HEK293 (cell line): ENCODE data around the gene DNM1.

Source experiments
- ATF2 ChIP-seq: fragments of 450-650 bp; formaldehyde crosslinking; IDR thresholded peaks from 2 replicates; pipeline ENCODE4 v1.5.1; 2016; ENCODE audit warnings: missing biosample characterization, missing genetic modification characterization, low read depth
- MYNN ChIP-seq: fragments of 450-650 bp; formaldehyde crosslinking; IDR thresholded peaks from 2 replicates; pipeline ENCODE4 v1.5.1; 2016; ENCODE audit warnings: missing biosample characterization, missing genetic modification characterization, borderline replicate concordance
- PRDM1 ChIP-seq: fragments of 450-650 bp; formaldehyde crosslinking; IDR thresholded peaks from 2 replicates; pipeline ENCODE4; 2016; ENCODE audit warnings: missing biosample characterization, missing genetic modification characterization
- PRDM4 ChIP-seq: fragments of 450-650 bp; formaldehyde crosslinking; IDR thresholded peaks from 2 replicates; pipeline ENCODE4 v1.5.1; 2017; ENCODE audit warnings: missing biosample characterization, missing genetic modification characterization
- SCRT2 ChIP-seq: fragments of 450-650 bp; formaldehyde crosslinking; IDR thresholded peaks from 2 replicates; pipeline ENCODE4 v1.5.1; 2016; ENCODE audit warnings: missing biosample characterization, missing genetic modification characterization
- SP2 ChIP-seq: fragments of 450-650 bp; formaldehyde crosslinking; IDR thresholded peaks from 2 replicates; pipeline ENCODE4 v1.5.1; 2016; ENCODE audit warnings: missing biosample characterization, missing genetic modification characterization
- SP3 ChIP-seq: fragments of 450-650 bp; formaldehyde crosslinking; IDR thresholded peaks from 2 replicates; pipeline ENCODE4 v1.5.1; 2016; ENCODE audit warnings: missing biosample characterization, missing genetic modification characterization
- ZEB2 ChIP-seq: fragments of 450-650 bp; formaldehyde crosslinking; IDR thresholded peaks from 2 replicates; pipeline ENCODE4 v1.5.1; 2016; ENCODE audit warnings: missing biosample characterization, missing genetic modification characterization
- ZNF121 ChIP-seq: fragments of 450-650 bp; formaldehyde crosslinking; IDR thresholded peaks from 2 replicates; pipeline ENCODE4 v1.5.1; 2016; ENCODE audit warnings: missing biosample characterization, missing genetic modification characterization
- ZNF2 ChIP-seq: fragments of 450-650 bp; formaldehyde crosslinking; IDR thresholded peaks from 2 replicates; pipeline ENCODE4 v1.5.1; 2016; ENCODE audit warnings: missing biosample characterization, missing genetic modification characterization
- ZNF202 ChIP-seq: fragments of 450-650 bp; formaldehyde crosslinking; IDR thresholded peaks from 2 replicates; pipeline ENCODE4 v1.5.1; 2016; ENCODE audit warnings: missing biosample characterization, missing genetic modification characterization, borderline replicate concordance
- ZNF221 ChIP-seq: fragments of 450-650 bp; formaldehyde crosslinking; IDR thresholded peaks from 2 replicates; pipeline ENCODE4 v1.5.1; 2017; ENCODE audit warnings: missing biosample characterization, missing genetic modification characterization, borderline replicate concordance
- ZNF223 ChIP-seq: fragments of 450-650 bp; formaldehyde crosslinking; IDR thresholded peaks from 2 replicates; pipeline ENCODE4 v1.5.1; 2016; ENCODE audit warnings: missing biosample characterization, missing genetic modification characterization
- ZNF248 ChIP-seq: fragments of 450-650 bp; formaldehyde crosslinking; IDR thresholded peaks from 2 replicates; pipeline ENCODE4 v1.5.1; 2017; ENCODE audit warnings: missing biosample characterization, missing genetic modification characterization
- ZNF274 ChIP-seq, 2 experiments: fragments of 200-500 bp in 1 of 2; fragments of 450-650 bp in 1 of 2; sonication (Bioruptor generic) in 1 of 2; formaldehyde crosslinking in 1 of 2; IDR thresholded peaks; 2 replicates each; pipeline versions ENCODE4 v1.5.1 to v1.6.1; 2014 to 2016; ENCODE audit warnings: borderline replicate concordance in 1 of 2, inconsistent platforms in 1 of 2, low read length in 1 of 2, missing biosample characterization in 1 of 2, missing genetic modification characterization in 1 of 2
- ZNF311 ChIP-seq: fragments of 450-650 bp; formaldehyde crosslinking; IDR thresholded peaks from 2 replicates; pipeline ENCODE4 v1.5.1; 2017; ENCODE audit warnings: missing biosample characterization, missing genetic modification characterization, borderline replicate concordance
- ZNF335 ChIP-seq: fragments of 450-650 bp; formaldehyde crosslinking; conservative IDR thresholded peaks from 2 replicates; pipeline ENCODE4 v1.5.1; 2016; ENCODE audit warnings: missing biosample characterization, missing genetic modification characterization
- ZNF354C ChIP-seq: fragments of 450-650 bp; formaldehyde crosslinking; IDR thresholded peaks from 2 replicates; pipeline ENCODE4 v1.5.1; 2016; ENCODE audit warnings: missing biosample characterization, missing genetic modification characterization, low read depth, borderline replicate concordance
- ZNF394 ChIP-seq: fragments of 450-650 bp; formaldehyde crosslinking; IDR thresholded peaks from 2 replicates; pipeline ENCODE4 v1.5.1; 2016; ENCODE audit warnings: missing biosample characterization, missing genetic modification characterization, mild to moderate bottlenecking, moderate library complexity, borderline replicate concordance
- ZNF433 ChIP-seq: fragments of 450-650 bp; formaldehyde crosslinking; IDR thresholded peaks from 2 replicates; pipeline ENCODE4 v1.5.1; 2016; ENCODE audit warnings: missing biosample characterization, missing genetic modification characterization, low read depth
- ZNF473 ChIP-seq: fragments of 450-650 bp; formaldehyde crosslinking; IDR thresholded peaks from 2 replicates; pipeline ENCODE4 v1.5.1; 2017; ENCODE audit warnings: missing biosample characterization, missing genetic modification characterization
- ZNF501 ChIP-seq: fragments of 450-650 bp; formaldehyde crosslinking; IDR thresholded peaks from 2 replicates; pipeline ENCODE4 v1.5.1; 2016; ENCODE audit warnings: missing biosample characterization, missing genetic modification characterization
- ZNF513 ChIP-seq: fragments of 450-650 bp; IDR thresholded peaks from 2 replicates; pipeline ENCODE4 v1.5.1; 2018; ENCODE audit warnings: missing biosample characterization, missing genetic modification characterization
- ZNF530 ChIP-seq: fragments of 450-650 bp; formaldehyde crosslinking; IDR thresholded peaks from 2 replicates; pipeline ENCODE4 v1.5.1; 2016; ENCODE audit warnings: low read depth, missing biosample characterization, missing genetic modification characterization
- ZNF555 ChIP-seq: fragments of 450-650 bp; formaldehyde crosslinking; conservative IDR thresholded peaks from 2 replicates; pipeline ENCODE4 v1.5.1; 2017; ENCODE audit warnings: missing biosample characterization, mild to moderate bottlenecking, missing genetic modification characterization, inconsistent platforms
- ZNF558 ChIP-seq: fragments of 450-650 bp; formaldehyde crosslinking; IDR thresholded peaks from 2 replicates; pipeline ENCODE4 v1.5.1; 2016; ENCODE audit warnings: missing biosample characterization, missing genetic modification characterization
- ZNF629 ChIP-seq: fragments of 450-650 bp; formaldehyde crosslinking; IDR thresholded peaks from 2 replicates; pipeline ENCODE4 v1.5.1; 2017; ENCODE audit warnings: missing biosample characterization, missing genetic modification characterization
- ZNF670 ChIP-seq: fragments of 450-650 bp; formaldehyde crosslinking; IDR thresholded peaks from 2 replicates; pipeline ENCODE4 v1.5.1; 2016; ENCODE audit warnings: missing biosample characterization, missing genetic modification characterization, low read depth
- ZNF707 ChIP-seq: fragments of 450-650 bp; formaldehyde crosslinking; IDR thresholded peaks from 2 replicates; pipeline ENCODE4 v1.5.1; 2016; ENCODE audit warnings: missing biosample characterization, missing genetic modification characterization
- ZNF776 ChIP-seq: fragments of 450-650 bp; formaldehyde crosslinking; IDR thresholded peaks from 2 replicates; pipeline ENCODE4 v1.5.0; 2017; ENCODE audit warnings: missing biosample characterization, missing genetic modification characterization, borderline replicate concordance
- ZNF791 ChIP-seq: fragments of 450-650 bp; formaldehyde crosslinking; IDR thresholded peaks from 2 replicates; pipeline ENCODE4 v1.5.1; 2016; ENCODE audit warnings: missing biosample characterization, missing genetic modification characterization
- ZNF843 ChIP-seq: fragments of 450-650 bp; formaldehyde crosslinking; IDR thresholded peaks from 2 replicates; pipeline ENCODE4 v1.5.1; 2016; ENCODE audit warnings: missing biosample characterization, missing genetic modification characterization
- TF ChIP-seq, protein P1 (sequence below): fragments of 450-650 bp; formaldehyde crosslinking; IDR thresholded peaks from 2 replicates; pipeline ENCODE4 v1.5.1; 2016; ENCODE audit warnings: missing biosample characterization, missing genetic modification characterization
- TF ChIP-seq, protein P2 (sequence below): fragments of 450-650 bp; formaldehyde crosslinking; IDR thresholded peaks from 2 replicates; pipeline ENCODE4 v1.5.1; 2016; ENCODE audit warnings: missing biosample characterization, missing genetic modification characterization

DNM1 gene

GRCh38 chr9:128203707-128204551 is 750 bp downstream of the DNM1 start (continued):
- no peak for TF ChIP-seq ZNF274 (IDR thresholded peaks at IDR 0.05; ENCODE audit: low read length)
- no peak for TF ChIP-seq ZNF274 (tag by site-specific recombination; IDR thresholded peaks at IDR 0.05; ENCODE audit: borderline replicate concordance)
- TF ChIP-seq PRDM1: no peak
- TF ChIP-seq ZNF629 (tag by site-specific recombination): peak; percentile 37; the same call in 1 of the 2 replicates
- no peak for TF ChIP-seq ZNF248 (tag by site-specific recombination)
- TF ChIP-seq ZNF223 (tag by site-specific recombination): no peak
- TF ChIP-seq ZNF473: no peak
- TF ChIP-seq, protein P1, sequence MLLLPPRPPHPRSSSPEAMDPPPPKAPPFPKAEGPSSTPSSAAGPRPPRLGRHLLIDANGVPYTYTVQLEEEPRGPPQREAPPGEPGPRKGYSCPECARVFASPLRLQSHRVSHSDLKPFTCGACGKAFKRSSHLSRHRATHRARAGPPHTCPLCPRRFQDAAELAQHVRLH (tag by site-specific recombination): no peak
- no peak for TF ChIP-seq ZNF433 (tag by site-specific recombination)
- no peak for TF ChIP-seq SP2 (tag by site-specific recombination)
- TF ChIP-seq PRDM4 (tag by site-specific recombination): peak; percentile 38; the same call in 1 of the 2 replicates
- no peak for TF ChIP-seq MYNN (tag by site-specific recombination)
- TF ChIP-seq ZNF335 (tag by site-specific recombination): peak; percentile 89
- no peak for TF ChIP-seq SCRT2
- TF ChIP-seq ZNF221: no peak
- TF ChIP-seq ZNF2 (tag by site-specific recombination): 0 out of 2 replicates have a peak, but pooled peaks have one; percentile 25
- TF ChIP-seq ZNF202 (tag by site-specific recombination): no peak
- TF ChIP-seq ZNF555: no peak
- TF ChIP-seq ZNF776 (tag by site-specific recombination): no peak
- peak; percentile 86 for TF ChIP-seq ZEB2 (tag by site-specific recombination)
- TF ChIP-seq ZNF513 (tag by site-specific recombination): no peak
- no peak for TF ChIP-seq ZNF311 (tag by site-specific recombination)
- TF ChIP-seq ZNF354C (tag by site-specific recombination): no peak
- TF ChIP-seq ZNF843 (tag by site-specific recombination): no peak
- 0 out of 2 replicates have a peak, but pooled peaks have one; percentile 47 for TF ChIP-seq SP3
- no peak for TF ChIP-seq ZNF670 (tag by site-specific recombination)
- TF ChIP-seq ZNF791 (tag by site-specific recombination): no peak
- no peak for TF ChIP-seq ATF2 (tag by site-specific recombination)
- no peak for TF ChIP-seq ZNF707 (tag by site-specific recombination)
- TF ChIP-seq ZNF501 (tag by site-specific recombination): no peak
- TF ChIP-seq ZNF121 (tag by site-specific recombination): no peak
- TF ChIP-seq ZNF394 (tag by site-specific recombination): peak; percentile 32; the same call in 1 of the 2 replicates
- TF ChIP-seq, protein P2, sequence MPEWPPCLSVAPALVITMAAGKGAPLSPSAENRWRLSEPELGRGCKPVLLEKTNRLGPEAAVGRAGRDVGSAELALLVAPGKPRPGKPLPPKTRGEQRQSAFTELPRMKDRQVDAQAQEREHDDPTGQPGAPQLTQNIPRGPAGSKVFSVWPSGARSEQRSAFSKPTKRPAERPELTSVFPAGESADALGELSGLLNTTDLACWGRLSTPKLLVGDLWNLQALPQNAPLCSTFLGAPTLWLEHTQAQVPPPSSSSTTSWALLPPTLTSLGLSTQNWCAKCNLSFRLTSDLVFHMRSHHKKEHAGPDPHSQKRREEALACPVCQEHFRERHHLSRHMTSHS (tag by site-specific recombination): no peak
- TF ChIP-seq ZNF558 (tag by site-specific recombination): no peak
- no peak for TF ChIP-seq ZNF530 (tag by site-specific recombination)
